Endothelial cell of umbilical vein (primary cell): ENCODE data around the gene CABLES1. TPM values are rescaled to one million over a fixed set of nuclear protein-coding genes. Genes with fewer than 3 reads are reported as not detected.

Experiments
- BruUV-seq: library from RNA; stranded (reverse); fragments of 400-500 nt; replicated peaks from 2 replicates; lab custom pipeline; 2021; lab: Mats Ljungman, UMichigan
- CTCF ChIA-PET: fragments of 300-600, 350-600 bp; sonication (Branson Sonifier 250); formaldehyde crosslinking; loops from one replicate; lab custom pipeline; 2021; ENCODE audit warnings: antibody characterized with exemption, inconsistent platforms; lab: Charles Lee
- POLR2A ChIA-PET: fragments of 300-600, 350-600 bp; sonication (Branson Sonifier 250); formaldehyde crosslinking; loops from one replicate; lab custom pipeline; 2021; ENCODE audit warnings: antibody characterized with exemption, inconsistent platforms; lab: Charles Lee
- DNase-seq: peaks from one replicate; pipeline ENCODE4 v3.0.0-alpha.2; 2011; ENCODE audit warnings: low read depth, low spot score
- FAIRE-seq: peaks from 2 replicates; lab custom pipeline; 2011; peaks lifted over from hg19 to GRCh38; lab: Jason Lieb, UNC
- H2AFZ ChIP-seq: 2 replicates; pipeline ENCODE4 v1.6.0; 2012; ENCODE audit warnings: low read depth, low read length, control low read depth, inconsistent platforms
- H3K27ac ChIP-seq: 2 replicates; pipeline ENCODE4 v1.5.1; 2011; ENCODE audit warnings: low read depth, mild to moderate bottlenecking, control low read depth, low read length, moderate library complexity; ENCODE audit not compliant: insufficient read depth
- H3K27me3 ChIP-seq, 2 experiments: 2 replicates each; pipeline versions ENCODE4 v1.6.0 to v1.6.1; 2011; ENCODE audit warnings: low read length in 2 of 2, mixed read lengths in 1 of 2; ENCODE audit not compliant: control insufficient read depth in 2 of 2, insufficient read depth in 2 of 2
- H3K36me3 ChIP-seq, 2 experiments: 2 replicates in 1 of 2; 3 replicates in 1 of 2; pipeline ENCODE4 v1.5.1; 2011; ENCODE audit warnings: low read length in 2 of 2, mild to moderate bottlenecking in 1 of 2, moderate library complexity in 1 of 2; ENCODE audit not compliant: control insufficient read depth in 2 of 2, insufficient read depth in 2 of 2; ENCODE audit errors: extremely low read depth in 1 of 2
- H3K4me1 ChIP-seq: 3 replicates; pipeline ENCODE4 v1.5.1; 2011; ENCODE audit warnings: mild to moderate bottlenecking, low read length; ENCODE audit not compliant: control insufficient read depth, insufficient read depth; ENCODE audit errors: extremely low read depth
- H3K4me2 ChIP-seq: 2 replicates; pipeline ENCODE4 v1.6.1; 2011; ENCODE audit warnings: low read length, control low read depth, mixed read lengths; ENCODE audit not compliant: insufficient read depth
- H3K4me3 ChIP-seq, 3 experiments: fragments of 200-600 bp in 1 of 3; sonication (generic), shearing (Covaris generic) in 1 of 3; replicated peaks in 1 of 3; 2 replicates each; pipeline ENCODE4 v1.5.1; 2011 to 2016; ENCODE audit warnings: control low read depth in 3 of 3, low read length in 3 of 3, mild to moderate bottlenecking in 2 of 3, inconsistent platforms in 1 of 3, low read depth in 1 of 3, moderate library complexity in 1 of 3; ENCODE audit not compliant: insufficient read depth in 1 of 3
- H3K79me2 ChIP-seq: 2 replicates; pipeline ENCODE4 v1.6.0; 2012; ENCODE audit warnings: low read length, inconsistent platforms; ENCODE audit not compliant: control insufficient read depth, insufficient read depth
- H3K9ac ChIP-seq: replicated peaks from 2 replicates; pipeline ENCODE3; 2011; ENCODE audit warnings: low read length, control low read depth; ENCODE audit not compliant: insufficient read depth; ENCODE audit errors: extremely low read depth
- H3K9me1 ChIP-seq: replicated peaks from 3 replicates; pipeline ENCODE4 v1.6.0; 2011; ENCODE audit warnings: mild to moderate bottlenecking, low read length; ENCODE audit not compliant: control insufficient read depth, insufficient read depth; ENCODE audit errors: extremely low read depth
- H3K9me3 ChIP-seq: replicated peaks from 2 replicates; pipeline ENCODE4 v1.5.1; 2012; ENCODE audit warnings: low read length, inconsistent platforms; ENCODE audit not compliant: control insufficient read depth, insufficient read depth
- H4K20me1 ChIP-seq: replicated peaks from 2 replicates; pipeline ENCODE3; 2011; ENCODE audit warnings: mild to moderate bottlenecking, low read length; ENCODE audit not compliant: control insufficient read depth, insufficient read depth; ENCODE audit errors: extremely low read depth
- CTCF ChIP-seq, 2 donors: IDR thresholded peaks; 1 replicate in 1 of 2; 2 replicates in 1 of 2; pipeline ENCODE4 v1.5.1; 2011; ENCODE audit warnings: low read length in 2 of 2, mild to moderate bottlenecking in 2 of 2, moderate library complexity in 2 of 2, control low read depth in 1 of 2, inconsistent platforms in 1 of 2, low read depth in 1 of 2; ENCODE audit not compliant: insufficient read depth in 1 of 2; ENCODE audit errors: extremely low read depth in 1 of 2
- EZH2 ChIP-seq: IDR thresholded peaks from 2 replicates; pipeline ENCODE4 v1.6.1; 2012; ENCODE audit warnings: borderline replicate concordance, low read depth, mild to moderate bottlenecking, moderate library complexity, low read length, inconsistent platforms; ENCODE audit not compliant: severe bottlenecking
- FOS ChIP-seq: IDR thresholded peaks from 2 replicates; pipeline ENCODE4 v1.6.1; 2011; ENCODE audit warnings: mild to moderate bottlenecking, low read length, moderate library complexity, borderline replicate concordance; ENCODE audit not compliant: insufficient read depth
- GATA2 ChIP-seq: IDR thresholded peaks from 2 replicates; pipeline ENCODE4 v1.7.0; 2011; ENCODE audit warnings: low read depth, mild to moderate bottlenecking, moderate library complexity, mixed read lengths, low read length; ENCODE audit not compliant: insufficient read length, insufficient read depth
- JUN ChIP-seq: IDR thresholded peaks from 2 replicates; pipeline ENCODE4 v1.6.1; 2011; ENCODE audit warnings: borderline replicate concordance, low read depth; ENCODE audit not compliant: insufficient read length, insufficient read depth
- MAX ChIP-seq: IDR thresholded peaks from 2 replicates; pipeline ENCODE4 v1.6.1; 2011; ENCODE audit not compliant: insufficient read depth, insufficient read length
- MYC ChIP-seq: IDR thresholded peaks from one replicate; pipeline ENCODE4 v1.6.1; 2011; ENCODE audit warnings: mild to moderate bottlenecking, low read depth, low read length
- POLR2AphosphoS5 ChIP-seq: IDR thresholded peaks from 2 replicates; pipeline ENCODE4 v1.6.1; 2012; ENCODE audit warnings: low read depth, mild to moderate bottlenecking, control low read depth, low read length, moderate library complexity; ENCODE audit not compliant: insufficient read depth
- dilution Hi-C: fragments of 300-500 bp; cut with MboI; formaldehyde crosslinking; loops from one replicate; pipeline ENCODE4 v1.15.0; 2019; ENCODE audit warnings: low sequenced_read_pairs; ENCODE audit not compliant: extremely low pct_ligation_motif_present
- intact Hi-C: fragments of 100-400 bp; cut with micrococcal nuclease; formaldehyde crosslinking; loops from one replicate; pipeline ENCODE4 v1.10.0; 2022
- polyA plus RNA-seq, 4 experiments: library from polyadenylated mRNA; depleted of rRNA in 3 of 4; stranded (reverse) in 3 of 4; unstranded in 1 of 4; fragments of >200 nt; gene quantifications; 2 replicates each; pipeline versions ENCODE4 v1.2.1 to v1.2.3, GENCODE V29; 2011 to 2012; ENCODE audit warnings: missing spikeins in 1 of 4
- total RNA-seq: library from RNA; stranded (reverse); gene quantifications from 2 replicates; pipeline ENCODE4 v1.2.3, GENCODE V29; 2021

Gene CABLES1
- total and polyA plus RNA-seq, 2 donors (not counting 3 experiments of a cell fraction or from before 2014, with no cell fraction given), result 40.2 to 71.1 TPM

GRCh38 chr18:23138471-23138870 is 3.2 kb downstream of the CABLES1 start:
- peaks cover 47% of the 10 kb centered on the region for H3K4me1 ChIP-seq
- intact Hi-C loops (loop anchor here (5.0 to 10.0 kb wide), 2 partner anchors 176 to 314 kb away; partner anchors contain the start of gene RIOK3), dilution Hi-C loops (no loop called here)
- TF ChIP-seq CTCF (IDR thresholded peaks at IDR 0.05; ENCODE audit: extremely low read depth in 1 of 2, insufficient read depth in 1 of 2, low read depth in 1 of 2, low read length in 2 of 2) (no peak), MYC (no peak), POLR2AphosphoS5 (no peak), FOS (no peak), JUN (no peak), GATA2 (no peak), EZH2 (no peak), MAX (no peak)
- no peaks in the 10 kb centered on the region for H3K27me3 ChIP-seq
- H3K9me3 ChIP-seq, result no peaks in the 10 kb centered on the region
- CTCF ChIA-PET, result interaction anchor here (1.0 to 2.2 kb wide), 4 partner anchors 99 to 273 kb away, joined by 4 to 12 read pairs (median 6); no protein-coding TSS in a partner anchor
- H3K4me2 ChIP-seq, result peak overlapping the region; percentile 91
- H3K4me3 ChIP-seq, result peak overlapping the region in 1 of 3 experiments; percentile 88
- DNase-seq (no peak), FAIRE-seq (no peak)
- BruUV-seq, result no TSS peak
- H3K9me1 ChIP-seq, result no peaks in the 10 kb centered on the region
- no peak overlapping the region for H2AFZ ChIP-seq
- H4K20me1 ChIP-seq, result no peaks in the 10 kb centered on the region
- no peak overlapping the region for H3K27ac ChIP-seq
- peaks cover 69% of the 10 kb centered on the region for H3K79me2 ChIP-seq
- POLR2A ChIA-PET, result no interaction called here
- H3K9ac ChIP-seq, result no peak overlapping the region
- peaks cover 0 to 5% of the 10 kb centered on the region in 2 experiments for H3K36me3 ChIP-seq
